ENCODE measurements around the gene GSTT2. TPM values are rescaled to one million over a fixed set of nuclear protein-coding genes. Genes with fewer than 3 reads are reported as not detected.
A peak's percentile ranks its signal among the peaks of the same experiment; 100 is the strongest.

GSTT2 gene
- total RNA-seq, 6 experiments from 2014 or later: 0.76 TPM; not detected in 5

GRCh38 chr22:24008381-24009226, 28.7 kb downstream of the GSTT2 start:
- no peaks in the 10 kb centered on the region for H3K27me3 ChIP-seq
- H3K4me1 ChIP-seq: peaks cover 0 to 7% (median 0%) of the 10 kb centered on the region in 4 donors
- no peak for ATAC-seq
- H3K27ac ChIP-seq: no peak overlapping the region
- WGBS (ENCODE audit: insufficient coverage, low coverage, low lambda C conversion rate, missing lambda C conversion rate): 78% methylated on average over 6 of the region's 6 CpGs
- no peak for TF ChIP-seq POLR2A (IDR thresholded peaks at IDR 0.05)
- no peak for TF ChIP-seq CTCF (IDR thresholded peaks at IDR 0.05)
- H3K4me3 ChIP-seq: no peak overlapping the region
- H3K9me3 ChIP-seq: no peaks in the 10 kb centered on the region
- DNase-seq: no peak
- no peaks in the 10 kb centered on the region for H3K36me3 ChIP-seq
- intact Hi-C loops (cut with DNase I): no loop called here

GRCh38 chr22:24009227-24010017, 29.5 kb downstream of the GSTT2 start:
- Histone ChIP-seq H3K27me3 (no peaks in the 10 kb centered on the region), H3K4me3 (no peak overlapping the region), H3K27ac (no peak overlapping the region), H3K4me1 (peaks cover 0 to 7% (median 0%) of the 10 kb centered on the region in 4 donors), H3K9me3 (no peaks in the 10 kb centered on the region), H3K36me3 (no peaks in the 10 kb centered on the region)
- intact Hi-C loops (cut with DNase I): no loop called here
- 85% methylated on average over 7 of the region's 7 CpGs for WGBS (ENCODE audit: insufficient coverage, low coverage, low lambda C conversion rate, missing lambda C conversion rate)
- DNase-seq (no peak), ATAC-seq (no peak)
- no peak for TF ChIP-seq CTCF (IDR thresholded peaks at IDR 0.05)
- no peak for TF ChIP-seq POLR2A (IDR thresholded peaks at IDR 0.05)

GRCh38 chr22:24010018-24010391, 30.1 kb downstream of the GSTT2 start:
- WGBS (ENCODE audit: insufficient coverage, low coverage, low lambda C conversion rate, missing lambda C conversion rate): 100% methylated on average over 2 of the region's 2 CpGs
- Histone ChIP-seq H3K27ac (no peak overlapping the region), H3K9me3 (no peaks in the 10 kb centered on the region), H3K27me3 (no peaks in the 10 kb centered on the region), H3K36me3 (no peaks in the 10 kb centered on the region), H3K4me1 (peaks cover 0 to 7% (median 0%) of the 10 kb centered on the region in 4 donors), H3K4me3 (no peak overlapping the region)
- ATAC-seq (no peak), DNase-seq (no peak)
- intact Hi-C loops (cut with DNase I): no loop called here
- TF ChIP-seq CTCF (IDR thresholded peaks at IDR 0.05) (no peak), POLR2A (IDR thresholded peaks at IDR 0.05) (no peak)

GRCh38 chr22:24011735-24012068, 31.8 kb downstream of the GSTT2 start:
- DNase-seq (no peak), ATAC-seq (peak; percentile 1 to 18 (median 10))
- H3K27me3 ChIP-seq: no peaks in the 10 kb centered on the region
- no peaks in the 10 kb centered on the region for H3K36me3 ChIP-seq
- peak overlapping the region; percentile 40 to 69 (median 59) for H3K27ac ChIP-seq
- WGBS (ENCODE audit: insufficient coverage, low coverage, low lambda C conversion rate, missing lambda C conversion rate): 1% methylated on average over 4 of the region's 10 CpGs
- peak overlapping the region; percentile 81 to 96 (median 87) for H3K4me3 ChIP-seq
- no peaks in the 10 kb centered on the region for H3K9me3 ChIP-seq
- intact Hi-C loops (cut with DNase I): no loop called here
- no peak for TF ChIP-seq POLR2A (IDR thresholded peaks at IDR 0.05)
- TF ChIP-seq CTCF (IDR thresholded peaks at IDR 0.05): no peak
- H3K4me1 ChIP-seq: peaks cover 0 to 7% (median 0%) of the 10 kb centered on the region in 4 donors

All from right lobe of liver (tissue), 6 donors.